ENCODE data around the gene SCNN1B. TPM values are rescaled to one million over a fixed set of nuclear protein-coding genes. Genes with fewer than 3 reads are reported as not detected.

Gene SCNN1B
- total and polyA plus RNA-seq, 3 experiments from 2014 or later, result not detected

DNA sequence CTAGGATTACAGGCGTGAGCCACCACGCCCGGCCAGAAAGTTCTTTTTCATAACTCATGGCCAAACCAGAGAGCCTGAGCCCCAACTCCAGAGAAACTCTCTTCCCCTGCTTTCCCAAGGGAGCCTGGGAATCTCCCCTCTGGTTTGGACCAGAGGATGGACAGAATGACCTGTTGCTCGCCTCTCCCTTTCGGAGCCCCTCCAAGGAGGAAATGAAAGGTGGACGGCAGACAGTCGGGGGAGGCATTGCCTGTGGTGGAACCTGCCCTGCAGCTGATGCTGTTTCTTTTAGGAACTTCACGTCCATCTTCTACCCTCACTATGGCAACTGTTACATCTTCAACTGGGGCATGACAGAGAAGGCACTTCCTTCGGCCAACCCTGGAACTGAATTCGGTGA, 65.5 kb downstream of the SCNN1B start:
- H3K36me3 ChIP-seq (ENCODE audit: insufficient read depth, low read length), result no peaks in the 10 kb centered on the region
- peak overlapping the region in 1 of 8 donors; percentile 38 for H3K27ac Mint-ChIP-seq
- no peaks in the 10 kb centered on the region for H3K27me3 ChIP-seq (ENCODE audit: insufficient read depth, low read length, poor library complexity, severe bottlenecking)
- H3K36me3 Mint-ChIP-seq, result no peaks in the 10 kb centered on the region
- H3K4me1 Mint-ChIP-seq, result peaks cover 4 to 12% (median 9%) of the 10 kb centered on the region in 3 donors
- H3K4me3 Mint-ChIP-seq, result no peak overlapping the region
- H3K4me3 ChIP-seq (ENCODE audit: low read length), result no peak overlapping the region
- H3K27me3 Mint-ChIP-seq, result peaks cover 2 to 4% of the 10 kb centered on the region in 2 donors
- ChIA-PET POLR2A (no interaction called here), CTCF (no interaction called here)
- no peaks in the 10 kb centered on the region for H3K4me1 ChIP-seq (ENCODE audit: insufficient read depth, low read length)
- H3K9me3 ChIP-seq (ENCODE audit: low read length), result no peaks in the 10 kb centered on the region
- DNase-seq, result no peak
- no peak overlapping the region for H3K27ac ChIP-seq (ENCODE audit: low read depth, low read length)
- no peaks in the 10 kb centered on the region for H3K9me3 Mint-ChIP-seq

DNA sequence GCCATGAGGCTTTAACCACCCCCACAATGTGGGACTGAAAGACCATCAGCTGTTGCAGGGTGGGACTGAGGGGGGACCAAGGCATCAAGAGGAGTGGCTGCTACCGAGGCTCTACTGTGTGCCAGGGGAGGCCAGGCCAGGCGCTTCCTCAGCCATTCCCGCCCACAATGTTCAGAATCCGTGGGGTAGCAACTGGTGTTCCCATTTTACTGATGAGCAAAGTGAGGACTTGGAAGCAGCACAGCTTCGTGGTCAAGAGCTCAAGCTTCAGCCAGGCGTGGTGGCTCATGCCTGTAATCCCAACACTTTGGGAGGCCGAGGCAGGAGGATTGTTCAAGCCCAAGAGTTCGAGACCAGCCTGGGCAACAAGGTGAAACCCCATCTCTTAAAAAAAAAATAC, 65.9 kb downstream of the SCNN1B start:
- Mint-ChIP-seq H3K36me3 (no peaks in the 10 kb centered on the region), H3K4me3 (no peak overlapping the region), H3K27me3 (peaks cover 1 to 2% of the 10 kb centered on the region in 2 donors), H3K9me3 (no peaks in the 10 kb centered on the region), H3K27ac (no peak overlapping the region), H3K4me1 (peaks cover 4 to 12% (median 9%) of the 10 kb centered on the region in 3 donors)
- no peaks in the 10 kb centered on the region for H3K27me3 ChIP-seq (ENCODE audit: insufficient read depth, low read length, poor library complexity, severe bottlenecking)
- no peak for DNase-seq
- no peak overlapping the region for H3K27ac ChIP-seq (ENCODE audit: low read depth, low read length)
- ChIA-PET CTCF (no interaction called here), POLR2A (no interaction called here)
- H3K4me1 ChIP-seq (ENCODE audit: insufficient read depth, low read length), result no peaks in the 10 kb centered on the region
- H3K4me3 ChIP-seq (ENCODE audit: low read length), result no peak overlapping the region
- H3K9me3 ChIP-seq (ENCODE audit: low read length), result no peaks in the 10 kb centered on the region
- H3K36me3 ChIP-seq (ENCODE audit: insufficient read depth, low read length), result no peaks in the 10 kb centered on the region

DNA sequence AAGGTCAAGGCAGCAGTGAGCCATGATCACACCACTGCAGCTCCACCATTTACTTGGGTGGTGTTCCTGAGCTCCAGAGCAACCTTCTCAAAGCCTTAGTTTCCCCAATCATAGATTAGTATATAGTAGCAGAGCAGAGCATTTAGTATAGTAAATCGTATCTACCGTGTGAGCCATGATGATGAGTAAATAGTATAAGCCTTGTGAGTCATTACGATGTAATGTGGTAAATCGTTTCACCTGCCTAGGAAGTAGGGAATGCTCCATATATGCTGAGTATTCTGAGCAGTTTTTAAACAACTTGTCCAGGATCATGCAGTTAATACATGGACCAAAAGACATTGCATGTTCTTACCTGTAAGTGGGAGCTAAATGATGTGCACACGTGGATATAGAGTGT, 66.4 kb downstream of the SCNN1B start:
- POLR2A ChIA-PET, result no interaction called here
- Mint-ChIP-seq H3K27me3 (peaks cover 0 to 2% of the 10 kb centered on the region in 2 donors), H3K36me3 (no peaks in the 10 kb centered on the region), H3K4me1 (peaks cover 4 to 12% (median 9%) of the 10 kb centered on the region in 3 donors), H3K9me3 (no peaks in the 10 kb centered on the region), H3K4me3 (no peak overlapping the region), H3K27ac (no peak overlapping the region)
- no peak overlapping the region for H3K27ac ChIP-seq (ENCODE audit: low read depth, low read length)
- H3K36me3 ChIP-seq (ENCODE audit: insufficient read depth, low read length), result no peaks in the 10 kb centered on the region
- no peaks in the 10 kb centered on the region for H3K9me3 ChIP-seq (ENCODE audit: low read length)
- CTCF ChIA-PET, result no interaction called here
- no peak for DNase-seq
- H3K4me1 ChIP-seq (ENCODE audit: insufficient read depth, low read length), result no peaks in the 10 kb centered on the region
- no peaks in the 10 kb centered on the region for H3K27me3 ChIP-seq (ENCODE audit: insufficient read depth, low read length, poor library complexity, severe bottlenecking)
- no peak overlapping the region for H3K4me3 ChIP-seq (ENCODE audit: low read length)

DNA sequence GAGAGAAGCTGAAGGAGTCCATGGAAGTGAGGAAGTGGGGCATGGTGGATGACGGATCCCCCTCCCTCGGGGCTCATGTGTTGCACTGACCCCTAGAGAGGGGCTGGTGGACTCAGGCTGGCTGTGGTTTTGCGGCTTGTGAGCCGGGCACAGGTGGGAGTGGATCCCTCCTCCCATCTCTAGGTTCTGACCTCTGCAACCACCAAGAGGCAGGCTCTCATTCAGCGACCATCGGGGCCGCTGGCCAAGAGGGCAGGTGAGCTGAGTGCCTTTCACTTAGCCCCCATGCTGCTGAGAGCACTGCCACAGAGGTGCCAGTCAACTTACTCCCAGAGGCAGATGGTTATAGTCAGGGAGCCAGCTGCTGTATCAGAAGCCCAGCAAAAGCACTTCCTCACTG, 67.3 kb downstream of the SCNN1B start:
- Mint-ChIP-seq H3K36me3 (no peaks in the 10 kb centered on the region), H3K27ac (no peak overlapping the region), H3K4me3 (no peak overlapping the region), H3K9me3 (no peaks in the 10 kb centered on the region), H3K27me3 (peaks cover 0 to 2% of the 10 kb centered on the region in 2 donors), H3K4me1 (peaks cover 4 to 12% (median 9%) of the 10 kb centered on the region in 3 donors)
- ChIA-PET CTCF (no interaction called here), POLR2A (no interaction called here)
- H3K4me1 ChIP-seq (ENCODE audit: insufficient read depth, low read length), result no peaks in the 10 kb centered on the region
- no peak overlapping the region for H3K4me3 ChIP-seq (ENCODE audit: low read length)
- no peak for DNase-seq
- no peak overlapping the region for H3K27ac ChIP-seq (ENCODE audit: low read depth, low read length)
- H3K9me3 ChIP-seq (ENCODE audit: low read length), result no peaks in the 10 kb centered on the region
- no peaks in the 10 kb centered on the region for H3K27me3 ChIP-seq (ENCODE audit: insufficient read depth, low read length, poor library complexity, severe bottlenecking)
- no peaks in the 10 kb centered on the region for H3K36me3 ChIP-seq (ENCODE audit: insufficient read depth, low read length)

DNA sequence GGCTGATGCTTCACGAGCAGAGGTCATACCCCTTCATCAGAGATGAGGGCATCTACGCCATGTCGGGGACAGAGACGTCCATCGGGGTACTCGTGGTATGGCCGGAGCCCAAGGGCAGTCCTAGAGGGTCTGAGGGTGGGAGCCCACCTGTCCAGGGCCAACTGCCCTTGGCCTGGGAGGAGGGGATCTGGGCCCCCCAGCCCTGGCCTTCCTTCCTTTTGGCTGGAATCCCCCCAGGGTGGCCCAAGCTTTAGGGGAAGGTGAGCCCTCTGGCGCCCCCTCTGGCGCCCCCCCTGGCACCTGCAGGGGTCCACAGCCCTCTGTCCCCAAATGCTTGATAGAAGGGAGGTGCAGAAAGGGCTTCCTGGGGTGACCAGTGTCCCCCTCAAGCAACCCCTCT, 69.3 kb downstream of the SCNN1B start:
- Histone ChIP-seq H3K27me3 (ENCODE audit: insufficient read depth, low read length, poor library complexity, severe bottlenecking) (no peaks in the 10 kb centered on the region), H3K4me3 (ENCODE audit: low read length) (no peak overlapping the region), H3K36me3 (ENCODE audit: insufficient read depth, low read length) (no peaks in the 10 kb centered on the region), H3K27ac (ENCODE audit: low read depth, low read length) (no peak overlapping the region), H3K9me3 (ENCODE audit: low read length) (no peaks in the 10 kb centered on the region), H3K4me1 (ENCODE audit: insufficient read depth, low read length) (no peaks in the 10 kb centered on the region)
- no peaks in the 10 kb centered on the region for H3K36me3 Mint-ChIP-seq
- H3K4me1 Mint-ChIP-seq, result peaks cover 0 to 2% (median 0%) of the 10 kb centered on the region in 3 donors
- peaks cover 0 to 4% of the 10 kb centered on the region in 2 donors for H3K27me3 Mint-ChIP-seq
- no peak overlapping the region for H3K27ac Mint-ChIP-seq
- H3K9me3 Mint-ChIP-seq, result no peaks in the 10 kb centered on the region
- no peak for DNase-seq
- no peak overlapping the region for H3K4me3 Mint-ChIP-seq
- CTCF ChIA-PET, result no interaction called here
- POLR2A ChIA-PET, result no interaction called here

DNA sequence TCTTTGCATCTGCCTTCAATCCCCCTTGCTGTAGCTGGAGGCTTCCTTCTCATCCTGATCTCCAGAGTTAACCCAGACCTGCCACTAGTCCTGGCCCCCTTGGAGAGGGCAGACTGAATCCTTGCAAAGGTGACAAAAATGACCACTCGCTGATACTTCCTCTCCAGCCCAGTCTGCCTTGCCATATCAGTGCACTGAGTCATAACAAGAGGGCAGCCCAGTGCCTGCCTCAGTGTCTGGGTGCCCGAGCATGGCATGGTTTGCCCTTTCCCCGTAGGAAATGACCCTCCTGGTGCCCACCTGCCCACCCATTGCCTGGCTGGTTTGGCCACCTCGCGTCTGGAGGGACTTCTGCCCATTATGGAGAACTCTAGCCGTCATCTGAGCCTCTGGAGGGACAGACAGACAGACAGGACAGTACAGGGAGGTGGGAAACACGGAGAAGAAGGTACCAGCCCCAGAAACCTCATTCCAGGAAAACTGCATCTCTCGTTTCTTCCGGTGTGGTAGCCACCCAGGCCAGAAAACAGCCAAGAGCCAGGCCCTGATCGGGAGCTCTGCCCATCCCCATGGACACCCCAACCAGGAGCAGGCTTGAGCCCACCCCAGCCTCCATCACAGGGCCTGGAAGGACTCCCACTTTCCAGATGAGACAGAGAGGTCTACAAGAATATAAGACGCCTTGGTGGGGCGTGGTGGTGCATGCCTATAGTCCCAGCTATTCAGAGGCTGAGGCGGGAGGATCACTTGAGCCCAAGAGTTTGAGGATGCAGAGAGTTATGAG, 71.5 kb downstream of the SCNN1B start:
- H3K36me3 ChIP-seq (ENCODE audit: insufficient read depth, low read length), result no peaks in the 10 kb centered on the region
- Mint-ChIP-seq H3K4me1 (no peaks in the 10 kb centered on the region), H3K36me3 (no peaks in the 10 kb centered on the region), H3K4me3 (no peak overlapping the region), H3K9me3 (no peaks in the 10 kb centered on the region), H3K27ac (no peak overlapping the region), H3K27me3 (peaks cover 0 to 7% of the 10 kb centered on the region in 2 donors)
- no peaks in the 10 kb centered on the region for H3K9me3 ChIP-seq (ENCODE audit: low read length)
- no peak overlapping the region for H3K27ac ChIP-seq (ENCODE audit: low read depth, low read length)
- no peaks in the 10 kb centered on the region for H3K4me1 ChIP-seq (ENCODE audit: insufficient read depth, low read length)
- H3K27me3 ChIP-seq (ENCODE audit: insufficient read depth, low read length, poor library complexity, severe bottlenecking), result no peaks in the 10 kb centered on the region
- no peak for DNase-seq
- CTCF ChIA-PET, result no interaction called here
- no peak overlapping the region for H3K4me3 ChIP-seq (ENCODE audit: low read length)
- POLR2A ChIA-PET, result no interaction called here

DNA sequence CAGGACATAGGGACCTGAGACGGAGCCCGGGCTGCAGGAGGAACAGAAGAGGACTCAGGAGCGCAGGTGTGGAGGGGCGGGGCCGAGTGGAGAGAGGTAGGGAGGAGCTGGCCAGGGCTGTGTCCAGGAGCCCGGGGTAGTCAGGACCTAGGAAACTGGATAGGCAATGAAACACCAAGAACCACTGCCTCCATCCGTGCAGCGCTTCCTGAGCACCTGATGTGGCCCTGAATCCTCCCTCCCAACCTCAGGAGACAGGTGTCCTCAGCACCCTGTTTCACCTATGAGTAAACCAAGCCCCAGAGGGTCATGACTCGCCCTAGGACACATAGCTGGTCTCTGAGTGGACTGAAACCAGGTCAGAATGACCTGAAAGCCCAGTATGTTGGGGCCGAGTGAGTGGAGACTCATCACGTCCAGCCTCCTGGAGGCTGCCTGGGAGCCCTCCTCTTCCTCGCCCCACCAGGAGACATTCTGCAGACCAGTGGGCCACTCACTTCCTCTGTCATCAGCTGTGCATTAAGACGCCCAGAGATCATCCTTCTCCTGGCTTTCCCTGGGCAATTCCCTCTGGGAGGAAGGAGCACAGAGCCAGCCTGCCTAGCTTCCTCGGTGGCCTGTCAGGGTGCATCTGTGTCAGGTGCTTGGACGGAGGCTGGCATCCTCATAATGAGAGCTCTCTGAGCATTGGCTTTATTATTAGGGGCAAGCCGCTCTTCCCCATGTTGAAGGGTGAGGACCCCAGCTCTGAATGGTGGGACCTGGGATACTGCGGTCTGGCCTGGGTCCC, 72.8 kb downstream of the SCNN1B start:
- ChIA-PET CTCF (no interaction called here), POLR2A (no interaction called here)
- Mint-ChIP-seq H3K4me1 (no peaks in the 10 kb centered on the region), H3K27me3 (peaks cover 0 to 4% of the 10 kb centered on the region in 2 donors), H3K4me3 (no peak overlapping the region), H3K27ac (no peak overlapping the region), H3K36me3 (no peaks in the 10 kb centered on the region), H3K9me3 (no peaks in the 10 kb centered on the region)
- DNase-seq, result no peak
- H3K27me3 ChIP-seq (ENCODE audit: insufficient read depth, low read length, poor library complexity, severe bottlenecking), result no peaks in the 10 kb centered on the region
- H3K36me3 ChIP-seq (ENCODE audit: insufficient read depth, low read length), result no peaks in the 10 kb centered on the region
- H3K9me3 ChIP-seq (ENCODE audit: low read length), result no peaks in the 10 kb centered on the region
- no peak overlapping the region for H3K27ac ChIP-seq (ENCODE audit: low read depth, low read length)
- no peaks in the 10 kb centered on the region for H3K4me1 ChIP-seq (ENCODE audit: insufficient read depth, low read length)
- H3K4me3 ChIP-seq (ENCODE audit: low read length), result no peak overlapping the region

DNA sequence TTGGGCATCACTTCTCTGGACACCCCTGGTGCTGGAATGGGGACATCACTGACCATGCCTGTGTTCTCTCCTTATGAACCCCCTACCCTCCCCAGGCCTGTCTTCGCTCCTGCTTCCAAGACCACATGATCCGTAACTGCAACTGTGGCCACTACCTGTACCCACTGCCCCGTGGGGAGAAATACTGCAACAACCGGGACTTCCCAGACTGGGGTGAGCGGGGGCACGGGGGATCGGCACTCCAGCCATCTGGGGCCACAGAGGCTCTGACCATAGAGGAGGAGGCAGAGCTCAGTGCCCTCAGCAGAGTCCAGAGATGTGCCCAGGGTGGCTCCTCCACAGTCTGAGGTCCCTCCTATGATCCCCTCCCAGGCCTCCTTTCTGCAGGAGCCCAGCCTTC, 73.5 kb downstream of the SCNN1B start:
- no peak overlapping the region for H3K4me3 ChIP-seq (ENCODE audit: low read length)
- H3K27me3 Mint-ChIP-seq, result peaks cover 0 to 4% of the 10 kb centered on the region in 2 donors
- H3K4me3 Mint-ChIP-seq, result no peak overlapping the region
- H3K27me3 ChIP-seq (ENCODE audit: insufficient read depth, low read length, poor library complexity, severe bottlenecking), result no peaks in the 10 kb centered on the region
- H3K27ac ChIP-seq (ENCODE audit: low read depth, low read length), result no peak overlapping the region
- H3K4me1 Mint-ChIP-seq, result no peaks in the 10 kb centered on the region
- no peaks in the 10 kb centered on the region for H3K9me3 Mint-ChIP-seq
- H3K9me3 ChIP-seq (ENCODE audit: low read length), result no peaks in the 10 kb centered on the region
- H3K27ac Mint-ChIP-seq, result no peak overlapping the region
- no peaks in the 10 kb centered on the region for H3K4me1 ChIP-seq (ENCODE audit: insufficient read depth, low read length)
- ChIA-PET CTCF (no interaction called here), POLR2A (no interaction called here)
- H3K36me3 ChIP-seq (ENCODE audit: insufficient read depth, low read length), result no peaks in the 10 kb centered on the region
- H3K36me3 Mint-ChIP-seq, result no peaks in the 10 kb centered on the region
- no peak for DNase-seq

Measured in CD8-positive, alpha-beta memory T cell (primary cell).